Fibroblast of villous mesenchyme (primary cell): Measurements from ENCODE around the gene ORC4. TPM values are rescaled to one million over a fixed set of nuclear protein-coding genes. Genes with fewer than 3 reads are reported as not detected.
"Not testable (repeated sequence)": the region's sequence is repeated elsewhere in the genome, so short reads cannot be mapped to it uniquely, and the experiment has no call there.

Source experiments
- DNase-seq: peaks from one replicate; pipeline ENCODE4 v3.0.0-alpha.2; 2010; ENCODE audit warnings: low read depth
- H3K4me3 ChIP-seq: 2 replicates; pipeline ENCODE4 v1.5.1; 2011; ENCODE audit warnings: low read depth, mild to moderate bottlenecking, low read length
- CTCF ChIP-seq: IDR thresholded peaks from 2 replicates; pipeline ENCODE4 v1.5.1; 2012; ENCODE audit warnings: low read depth, mild to moderate bottlenecking, low read length; ENCODE audit not compliant: insufficient read depth
- total RNA-seq: library from RNA; depleted of rRNA; stranded (reverse); fragments of >200 nt; gene quantifications from 2 replicates; pipeline ENCODE4 v1.2.3, GENCODE V29; 2012

The ORC4 gene
- total RNA-seq, 1 donor, result 40.6 TPM

- TF ChIP-seq CTCF, result no peak
- H3K4me3 ChIP-seq, result no peak overlapping the region
- DNase-seq, result no peak
Measured at GRCh38 chr2:148000095-148000494, 20.4 kb downstream of the ORC4 start.

GRCh38 chr2:147999126-147999525 lies 21.4 kb downstream of the ORC4 start:
- no peak for DNase-seq
- no peak overlapping the region for H3K4me3 ChIP-seq
- TF ChIP-seq CTCF, result no peak

GRCh38 chr2:147998203-147998602 lies 22.3 kb downstream of the ORC4 start:
- no peak overlapping the region for H3K4me3 ChIP-seq
- no peak for DNase-seq
- no peak for TF ChIP-seq CTCF

GRCh38 chr2:147996828-147997227 lies 23.7 kb downstream of the ORC4 start:
- no peak for DNase-seq
- TF ChIP-seq CTCF, result no peak
- H3K4me3 ChIP-seq, result no peak overlapping the region

GRCh38 chr2:147994965-147995364 lies 25.6 kb downstream of the ORC4 start:
- not testable (repeated sequence) for DNase-seq, H3K4me3 ChIP-seq

GRCh38 chr2:147989809-147990403 lies 30.6 kb downstream of the ORC4 start:
- DNase-seq, result peak; percentile 71
- no peak overlapping the region for H3K4me3 ChIP-seq
- peak; percentile 66 for TF ChIP-seq CTCF

GRCh38 chr2:147989102-147989501 lies 31.4 kb downstream of the ORC4 start:
- TF ChIP-seq CTCF, result no peak

More at GRCh38 chr2:147989102-147989501, 31.4 kb downstream of the ORC4 start:
- H3K4me3 ChIP-seq, result no peak overlapping the region
- DNase-seq, result no peak
